MV-4-11 (cell line): ENCODE results near the gene GRIK5.
A peak's percentile ranks its signal among the peaks of the same experiment; 100 is the strongest.

ENCODE experiments used
- DNase-seq: peaks from one replicate; lab custom pipeline; 2025; lab: John Stamatoyannopoulos, UW

GRIK5 gene

GRCh38 chr19:42095142-42095813 is 25.3 kb upstream of the GRIK5 start:
- no peak for DNase-seq

GRCh38 chr19:42093926-42094325 is 23.9 kb upstream of the GRIK5 start:
- no peak for DNase-seq

GRCh38 chr19:42093505-42093904 is 23.5 kb upstream of the GRIK5 start:
- no peak for DNase-seq

GRCh38 chr19:42092350-42092749 is 22.3 kb upstream of the GRIK5 start:
- peak; percentile 49 for DNase-seq

GRCh38 chr19:42091742-42092141 is 21.7 kb upstream of the GRIK5 start:
- no peak for DNase-seq

- no peak for DNase-seq
Measured at GRCh38 chr19:42091300-42091699, 21.3 kb upstream of the GRIK5 start.

GRCh38 chr19:42090672-42091071 is 20.7 kb upstream of the GRIK5 start:
- DNase-seq = no peak

GRCh38 chr19:42089772-42090171 is 19.8 kb upstream of the GRIK5 start:
- DNase-seq = no peak

GRCh38 chr19:42089191-42089750 is 19.3 kb upstream of the GRIK5 start:
- peak; percentile 57 for DNase-seq

GRCh38 chr19:42088471-42089190 is 18.6 kb upstream of the GRIK5 start:
- DNase-seq = peak; percentile 57

- DNase-seq = no peak
Measured at GRCh38 chr19:42086770-42087550, 17.0 kb upstream of the GRIK5 start.

- no peak for DNase-seq
Measured at GRCh38 chr19:42086188-42086736, 16.3 kb upstream of the GRIK5 start.

GRCh38 chr19:42083537-42083936 is 13.5 kb upstream of the GRIK5 start:
- no peak for DNase-seq

- DNase-seq = peak; percentile 57
Measured at GRCh38 chr19:42081584-42082203, 11.7 kb upstream of the GRIK5 start.

GRCh38 chr19:42080764-42081375 is 10.9 kb upstream of the GRIK5 start:
- DNase-seq = no peak

GRCh38 chr19:42079886-42080763 is 10.1 kb upstream of the GRIK5 start:
- no peak for DNase-seq

- no peak for DNase-seq
Measured at GRCh38 chr19:42079276-42079669, 9.3 kb upstream of the GRIK5 start.

GRCh38 chr19:42078538-42079275 is 8.7 kb upstream of the GRIK5 start:
- DNase-seq = no peak

GRCh38 chr19:42078058-42078457 is 8.1 kb upstream of the GRIK5 start:
- DNase-seq = no peak
